ENCODE results near the gene ABRACL.
"Not testable (repeated sequence)": the region's sequence is repeated elsewhere in the genome, so short reads cannot be mapped to it uniquely, and the experiment has no call there.

The ABRACL gene

DNA sequence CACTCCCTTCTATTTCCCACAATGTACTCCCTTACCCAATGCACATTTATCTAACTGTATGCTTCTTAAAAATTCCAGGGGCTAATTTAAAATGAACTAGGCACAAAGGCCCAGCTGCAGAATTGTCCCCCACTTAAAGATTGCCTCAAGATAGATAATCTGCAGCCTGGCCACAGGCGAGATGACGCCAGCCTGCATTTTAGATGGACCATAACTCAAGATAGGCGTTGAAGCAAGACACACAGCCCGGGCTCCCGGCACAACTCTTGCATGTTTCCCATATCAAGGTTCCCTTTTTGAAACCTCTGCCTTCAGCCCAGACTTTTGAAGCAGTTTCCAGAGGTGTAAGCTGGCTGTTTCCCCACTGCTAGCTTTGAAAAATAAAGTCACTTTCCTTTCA, 37.3 kb upstream of the ABRACL start:
- no peak overlapping the region for H3K4me3 ChIP-seq (ENCODE audit: low read length, poor library complexity, severe bottlenecking)
- no peak overlapping the region for H2AFZ ChIP-seq (ENCODE audit: low read length)
- TF ChIP-seq EZH2phosphoT487 (IDR thresholded peaks at IDR 0.05; ENCODE audit: borderline replicate concordance): no peak
- TF ChIP-seq, protein P1, sequence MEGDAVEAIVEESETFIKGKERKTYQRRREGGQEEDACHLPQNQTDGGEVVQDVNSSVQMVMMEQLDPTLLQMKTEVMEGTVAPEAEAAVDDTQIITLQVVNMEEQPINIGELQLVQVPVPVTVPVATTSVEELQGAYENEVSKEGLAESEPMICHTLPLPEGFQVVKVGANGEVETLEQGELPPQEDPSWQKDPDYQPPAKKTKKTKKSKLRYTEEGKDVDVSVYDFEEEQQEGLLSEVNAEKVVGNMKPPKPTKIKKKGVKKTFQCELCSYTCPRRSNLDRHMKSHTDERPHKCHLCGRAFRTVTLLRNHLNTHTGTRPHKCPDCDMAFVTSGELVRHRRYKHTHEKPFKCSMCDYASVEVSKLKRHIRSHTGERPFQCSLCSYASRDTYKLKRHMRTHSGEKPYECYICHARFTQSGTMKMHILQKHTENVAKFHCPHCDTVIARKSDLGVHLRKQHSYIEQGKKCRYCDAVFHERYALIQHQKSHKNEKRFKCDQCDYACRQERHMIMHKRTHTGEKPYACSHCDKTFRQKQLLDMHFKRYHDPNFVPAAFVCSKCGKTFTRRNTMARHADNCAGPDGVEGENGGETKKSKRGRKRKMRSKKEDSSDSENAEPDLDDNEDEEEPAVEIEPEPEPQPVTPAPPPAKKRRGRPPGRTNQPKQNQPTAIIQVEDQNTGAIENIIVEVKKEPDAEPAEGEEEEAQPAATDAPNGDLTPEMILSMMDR (conservative IDR thresholded peaks at IDR 0.05; ENCODE audit: low read length): no peak
- H3F3A ChIP-seq (ENCODE audit: low read depth): no peaks in the 10 kb centered on the region
- H3K27me3 ChIP-seq (ENCODE audit: insufficient read depth, low read length, poor library complexity, severe bottlenecking): no peaks in the 10 kb centered on the region
- H4K20me1 ChIP-seq (ENCODE audit: insufficient read depth, low read length, poor library complexity, severe bottlenecking): peaks cover 13% of the 10 kb centered on the region
- H3K79me2 ChIP-seq (ENCODE audit: insufficient read depth, low read length): peaks cover 14% of the 10 kb centered on the region
- H3K4me1 ChIP-seq (ENCODE audit: insufficient read depth, low read length, poor library complexity, severe bottlenecking): peaks cover 10% of the 10 kb centered on the region
- H3K4me2 ChIP-seq (ENCODE audit: low read depth, low read length, poor library complexity, severe bottlenecking): no peak overlapping the region
- H3K9me2 ChIP-seq (replicated peaks; ENCODE audit: low read depth, low read length): no peaks in the 10 kb centered on the region
- no peaks in the 10 kb centered on the region for H3K9me3 ChIP-seq (ENCODE audit: insufficient read depth, low read depth, low read length)
- H3K36me3 ChIP-seq (ENCODE audit: insufficient read depth, low read length): no peaks in the 10 kb centered on the region
- no peak overlapping the region for H3K9ac ChIP-seq (ENCODE audit: low read depth, low read length, poor library complexity, severe bottlenecking)

DNA sequence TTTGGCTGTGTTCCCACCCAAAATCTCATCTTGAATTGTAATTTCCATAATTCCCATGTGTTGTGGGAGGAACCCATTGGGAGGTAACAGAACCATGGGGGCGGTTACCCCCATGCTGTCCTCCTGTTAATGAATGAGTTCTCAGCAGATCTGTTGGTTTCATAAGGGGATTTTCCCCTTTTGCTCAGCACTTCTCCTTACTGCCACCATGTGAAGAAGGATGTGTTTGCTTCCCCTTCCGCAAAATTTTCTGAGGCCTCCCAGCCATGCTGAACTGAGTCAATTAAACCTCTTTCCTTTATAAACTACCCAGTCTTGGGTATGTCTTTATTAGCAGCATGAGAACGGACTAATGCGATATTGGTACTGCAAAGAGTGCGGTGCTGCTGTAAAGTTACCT, 35.6 kb upstream of the ABRACL start:
- not testable (repeated sequence) for H3K9ac ChIP-seq (ENCODE audit: low read depth, low read length, poor library complexity, severe bottlenecking); H3K4me2 ChIP-seq (ENCODE audit: low read depth, low read length, poor library complexity, severe bottlenecking); H3K9me3 ChIP-seq (ENCODE audit: insufficient read depth, low read depth, low read length); H3F3A ChIP-seq (ENCODE audit: low read depth); H4K20me1 ChIP-seq (ENCODE audit: insufficient read depth, low read length, poor library complexity, severe bottlenecking); H3K4me1 ChIP-seq (ENCODE audit: insufficient read depth, low read length, poor library complexity, severe bottlenecking); H3K79me2 ChIP-seq (ENCODE audit: insufficient read depth, low read length); H3K9me2 ChIP-seq (replicated peaks; ENCODE audit: low read depth, low read length); H3K27me3 ChIP-seq (ENCODE audit: insufficient read depth, low read length, poor library complexity, severe bottlenecking); H3K4me3 ChIP-seq (ENCODE audit: low read length, poor library complexity, severe bottlenecking); H3K36me3 ChIP-seq (ENCODE audit: insufficient read depth, low read length); H2AFZ ChIP-seq (ENCODE audit: low read length)

DNA sequence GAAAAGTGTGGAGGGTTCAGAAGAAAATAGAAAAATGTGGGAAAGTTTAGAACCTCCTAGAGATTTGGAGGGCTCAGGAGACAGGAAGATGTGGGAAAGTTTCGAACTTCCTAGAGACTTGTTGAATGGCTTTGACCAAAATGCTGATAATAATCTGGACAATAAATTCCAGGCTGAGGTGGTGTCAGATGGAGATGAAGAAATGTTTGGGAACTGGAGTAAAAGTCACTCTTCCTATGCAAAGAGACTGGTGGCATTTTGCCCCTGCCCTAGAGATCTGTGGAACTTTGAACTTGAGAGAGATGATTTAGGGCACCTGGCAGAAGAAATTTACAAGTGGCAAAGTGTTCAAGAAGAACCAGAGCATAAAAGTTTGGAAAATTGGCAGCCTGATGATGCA, 35.1 kb upstream of the ABRACL start:
- not testable (repeated sequence) for H3K36me3 ChIP-seq (ENCODE audit: insufficient read depth, low read length); H3K9me2 ChIP-seq (replicated peaks; ENCODE audit: low read depth, low read length); H3K4me3 ChIP-seq (ENCODE audit: low read length, poor library complexity, severe bottlenecking); H3K27me3 ChIP-seq (ENCODE audit: insufficient read depth, low read length, poor library complexity, severe bottlenecking); H3K9me3 ChIP-seq (ENCODE audit: insufficient read depth, low read depth, low read length); H3K9ac ChIP-seq (ENCODE audit: low read depth, low read length, poor library complexity, severe bottlenecking); H4K20me1 ChIP-seq (ENCODE audit: insufficient read depth, low read length, poor library complexity, severe bottlenecking); H3K79me2 ChIP-seq (ENCODE audit: insufficient read depth, low read length); H3F3A ChIP-seq (ENCODE audit: low read depth); H2AFZ ChIP-seq (ENCODE audit: low read length); H3K4me1 ChIP-seq (ENCODE audit: insufficient read depth, low read length, poor library complexity, severe bottlenecking); H3K4me2 ChIP-seq (ENCODE audit: low read depth, low read length, poor library complexity, severe bottlenecking)

DNA sequence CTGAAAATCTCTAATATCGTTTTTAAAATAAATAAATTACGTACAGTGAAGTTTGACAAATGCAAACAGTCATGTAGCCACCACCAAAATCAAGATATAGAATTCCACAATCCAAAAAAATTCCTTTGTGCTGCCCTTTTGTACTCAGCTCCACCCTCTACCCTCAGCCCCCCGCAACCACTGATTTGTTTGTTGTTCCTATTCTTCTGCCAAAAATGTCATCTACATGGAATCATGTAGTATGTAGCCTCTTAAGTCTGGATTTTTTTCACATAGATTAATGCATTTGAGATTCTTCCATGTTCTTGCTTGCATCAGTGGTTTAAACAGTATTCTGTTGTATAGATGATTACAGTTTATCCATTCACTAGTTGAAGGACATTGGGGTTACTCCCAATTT, 32.0 kb upstream of the ABRACL start:
- no peak overlapping the region for H3K4me2 ChIP-seq (ENCODE audit: low read depth, low read length, poor library complexity, severe bottlenecking)
- no peaks in the 10 kb centered on the region for H3F3A ChIP-seq (ENCODE audit: low read depth)
- no peaks in the 10 kb centered on the region for H3K36me3 ChIP-seq (ENCODE audit: insufficient read depth, low read length)
- H3K4me3 ChIP-seq (ENCODE audit: low read length, poor library complexity, severe bottlenecking): no peak overlapping the region
- H3K9me2 ChIP-seq (replicated peaks; ENCODE audit: low read depth, low read length): no peaks in the 10 kb centered on the region
- no peaks in the 10 kb centered on the region for H3K4me1 ChIP-seq (ENCODE audit: insufficient read depth, low read length, poor library complexity, severe bottlenecking)
- no peaks in the 10 kb centered on the region for H4K20me1 ChIP-seq (ENCODE audit: insufficient read depth, low read length, poor library complexity, severe bottlenecking)
- no peaks in the 10 kb centered on the region for H3K79me2 ChIP-seq (ENCODE audit: insufficient read depth, low read length)
- no peaks in the 10 kb centered on the region for H3K9me3 ChIP-seq (ENCODE audit: insufficient read depth, low read depth, low read length)
- no peak for TF ChIP-seq EZH2phosphoT487 (IDR thresholded peaks at IDR 0.05; ENCODE audit: borderline replicate concordance)
- TF ChIP-seq, protein P1 (conservative IDR thresholded peaks at IDR 0.05; ENCODE audit: low read length): no peak
- H2AFZ ChIP-seq (ENCODE audit: low read length): no peak overlapping the region
- no peaks in the 10 kb centered on the region for H3K27me3 ChIP-seq (ENCODE audit: insufficient read depth, low read length, poor library complexity, severe bottlenecking)
- H3K9ac ChIP-seq (ENCODE audit: low read depth, low read length, poor library complexity, severe bottlenecking): no peak overlapping the region

Measured in Loucy (cell line).